C1 segment of cervical spinal cord (tissue), 14 donors: ENCODE measurements around the gene SF3A2.

ENCODE experiments used
- DNase-seq, 14 donors: peaks; one replicate each; lab custom pipeline; 2025; lab: John Stamatoyannopoulos, UW

The SF3A2 gene

DNA sequence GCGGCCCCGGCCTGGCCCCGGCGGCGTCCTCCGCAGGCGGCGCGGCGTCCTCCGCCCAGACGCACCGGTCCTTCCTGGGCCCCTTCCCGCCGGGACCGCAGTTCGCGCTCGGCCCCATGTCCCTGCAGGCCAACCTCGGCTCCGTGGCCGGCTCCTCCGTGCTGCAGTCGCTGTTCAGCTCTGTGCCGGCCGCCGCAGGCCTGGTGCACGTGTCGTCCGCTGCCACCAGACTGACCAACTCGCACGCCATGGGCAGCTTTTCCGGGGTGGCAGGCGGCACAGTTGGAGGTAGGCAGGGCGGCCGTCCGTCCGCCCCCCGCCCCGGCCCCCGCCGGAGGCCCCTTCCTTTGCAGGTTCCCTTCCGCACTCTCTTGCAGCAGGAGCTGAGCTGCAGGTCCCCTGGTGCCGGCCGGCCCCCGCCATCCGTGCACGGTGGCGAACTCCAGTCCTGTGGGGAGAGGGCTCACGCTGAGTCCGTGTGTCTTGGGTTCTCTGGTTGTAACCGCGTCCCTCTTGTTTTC lies 9.7 kb upstream of the SF3A2 start:
- DNase-seq, result no peak

DNA sequence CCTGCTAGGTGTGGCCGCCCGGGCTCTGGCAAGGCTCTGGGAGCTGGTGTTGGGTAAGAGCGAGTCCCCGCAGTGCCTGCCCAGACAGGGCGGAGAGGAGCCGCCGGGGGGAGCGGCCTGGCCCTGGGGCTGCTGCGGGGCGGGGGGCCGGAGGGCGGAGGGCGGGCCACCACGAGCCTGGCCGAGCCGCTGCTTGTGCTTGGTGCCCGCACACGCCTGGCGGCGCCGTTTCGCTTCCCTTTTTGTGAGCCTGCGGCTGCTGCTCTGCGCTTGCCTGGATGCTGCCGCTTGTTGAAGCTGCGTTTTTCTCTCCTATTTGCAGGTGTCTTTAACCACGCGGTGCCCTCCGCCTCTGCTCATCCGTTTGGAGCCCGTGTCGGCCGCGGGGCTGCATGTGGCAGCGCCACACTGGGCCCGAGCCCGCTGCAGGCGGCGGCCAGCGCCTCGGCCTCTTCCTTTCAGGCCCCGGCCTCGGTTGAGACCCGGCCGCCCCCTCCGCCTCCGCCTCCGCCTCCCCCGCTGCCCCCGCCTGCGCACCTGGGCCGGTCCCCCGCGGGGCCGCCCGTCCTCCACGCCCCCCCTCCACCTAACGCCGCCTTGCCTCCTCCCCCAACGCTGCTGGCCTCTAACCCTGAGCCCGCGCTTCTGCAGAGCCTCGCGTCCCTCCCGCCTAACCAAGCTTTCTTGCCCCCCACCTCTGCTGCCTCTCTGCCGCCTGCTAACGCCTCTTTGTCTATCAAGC lies 9.0 kb upstream of the SF3A2 start:
- DNase-seq, result peak in 4 of 14 donors; percentile 6 to 53 (median 25)

DNA sequence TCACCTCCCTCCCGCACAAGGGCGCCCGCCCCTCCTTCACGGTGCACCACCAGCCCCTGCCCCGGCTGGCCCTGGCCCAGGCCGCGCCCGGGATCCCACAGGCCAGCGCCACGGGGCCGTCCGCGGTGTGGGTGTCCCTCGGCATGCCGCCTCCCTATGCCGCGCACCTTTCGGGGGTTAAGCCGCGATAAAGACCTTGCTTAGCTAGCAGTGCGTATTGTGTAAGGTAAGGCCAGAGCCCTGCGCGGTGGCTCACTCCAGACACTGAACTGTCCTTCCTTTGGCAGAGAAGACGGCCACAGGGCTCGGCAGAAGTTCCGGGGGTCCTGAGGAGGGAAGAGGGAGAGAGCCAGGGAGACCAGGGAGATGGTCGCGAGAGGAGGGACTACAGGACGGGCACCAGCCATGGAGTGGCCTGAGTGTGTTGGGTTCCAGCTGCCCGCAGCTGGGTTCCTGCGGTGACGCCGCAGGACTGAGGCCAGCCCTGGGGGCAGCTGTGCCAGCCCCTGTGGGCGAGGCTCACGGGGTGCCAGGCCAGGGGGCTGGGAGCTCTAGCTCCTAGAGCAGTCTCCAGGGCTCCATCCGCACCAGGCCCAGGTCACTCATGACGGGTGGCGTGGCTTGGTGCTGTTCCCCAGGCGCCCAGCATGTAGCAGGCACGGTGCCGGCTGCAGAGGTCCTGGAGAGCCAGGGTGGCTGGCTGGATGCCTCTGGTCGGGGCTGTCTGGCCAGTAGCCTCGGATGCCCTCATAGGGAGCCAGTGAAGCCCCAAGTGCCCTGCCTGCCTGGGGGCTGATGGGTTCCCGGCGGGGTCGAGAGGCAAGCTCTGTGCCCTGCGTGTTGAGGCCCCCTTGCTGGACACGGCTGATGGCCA lies 8.2 kb upstream of the SF3A2 start:
- DNase-seq, result peak in 1 of 14 donors; percentile 9

DNA sequence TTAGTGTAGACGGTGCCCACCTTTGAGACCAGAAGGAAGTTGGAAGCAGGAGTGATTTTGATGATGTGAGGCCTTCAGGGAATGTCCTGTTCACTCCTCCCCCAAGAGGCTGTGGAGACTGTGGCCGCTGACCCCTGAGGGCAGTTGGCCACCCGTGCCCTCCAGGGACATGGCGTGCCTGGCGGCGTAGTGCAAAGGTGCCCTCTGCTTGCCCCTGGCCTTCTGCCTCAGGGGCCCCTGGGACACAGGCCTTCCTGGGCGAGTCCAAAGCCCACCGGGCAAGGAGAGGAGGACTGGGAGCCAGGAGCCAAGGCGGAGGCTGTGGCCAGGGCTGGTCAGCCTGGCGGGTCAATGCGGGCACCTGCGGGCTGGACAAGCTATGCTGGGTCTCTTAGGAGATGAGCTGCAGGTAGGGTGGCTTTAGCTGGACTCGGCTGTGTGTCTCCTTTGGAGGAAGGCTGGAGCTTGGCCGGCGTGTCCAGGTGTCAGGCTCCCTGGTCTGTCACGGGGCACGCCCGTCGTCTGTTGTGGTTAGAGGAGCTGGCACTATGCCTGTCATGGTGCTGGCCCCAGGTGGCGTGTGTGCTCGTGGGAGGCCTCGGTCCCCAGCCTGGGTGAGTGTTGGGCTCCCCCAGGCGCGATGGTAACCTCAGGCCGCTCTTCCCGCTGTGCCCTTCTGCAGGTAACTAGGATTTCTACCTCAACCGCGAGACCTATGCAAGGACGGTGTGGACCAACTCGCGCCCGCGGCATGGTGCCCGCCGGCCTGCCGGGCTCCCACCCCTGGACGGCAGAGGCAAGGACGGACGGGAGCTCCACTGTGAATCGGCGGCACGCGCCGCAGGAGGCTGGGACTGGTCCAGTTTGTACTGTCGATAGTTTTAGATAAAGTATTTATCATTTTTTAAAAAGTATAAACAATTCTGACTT lies 7.3 kb upstream of the SF3A2 start:
- no peak for DNase-seq

DNA sequence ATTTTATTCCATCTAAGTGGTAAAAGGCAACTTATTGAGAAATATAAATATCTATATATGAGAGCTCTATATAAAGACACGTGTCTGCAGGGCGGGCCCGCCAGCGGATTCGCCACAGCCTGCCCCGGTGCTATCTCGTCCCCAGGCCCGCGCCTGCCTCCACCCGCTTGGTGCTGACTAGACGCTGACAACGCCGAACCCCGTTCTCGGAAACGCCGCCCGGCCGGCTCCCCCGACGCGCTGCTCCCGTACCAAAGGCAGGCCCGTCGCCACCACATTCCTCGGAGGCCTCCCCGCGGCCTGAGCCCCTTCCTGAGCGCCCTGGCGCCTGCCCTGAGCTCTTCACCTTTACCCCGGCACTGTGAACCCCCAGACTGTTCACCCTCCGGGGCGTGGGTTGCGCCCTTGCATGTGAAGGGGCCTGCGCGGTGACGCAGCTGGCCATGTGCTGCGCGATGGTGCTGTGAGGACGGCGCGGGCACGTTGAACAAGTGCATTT lies 6.5 kb upstream of the SF3A2 start:
- DNase-seq, result no peak

DNA sequence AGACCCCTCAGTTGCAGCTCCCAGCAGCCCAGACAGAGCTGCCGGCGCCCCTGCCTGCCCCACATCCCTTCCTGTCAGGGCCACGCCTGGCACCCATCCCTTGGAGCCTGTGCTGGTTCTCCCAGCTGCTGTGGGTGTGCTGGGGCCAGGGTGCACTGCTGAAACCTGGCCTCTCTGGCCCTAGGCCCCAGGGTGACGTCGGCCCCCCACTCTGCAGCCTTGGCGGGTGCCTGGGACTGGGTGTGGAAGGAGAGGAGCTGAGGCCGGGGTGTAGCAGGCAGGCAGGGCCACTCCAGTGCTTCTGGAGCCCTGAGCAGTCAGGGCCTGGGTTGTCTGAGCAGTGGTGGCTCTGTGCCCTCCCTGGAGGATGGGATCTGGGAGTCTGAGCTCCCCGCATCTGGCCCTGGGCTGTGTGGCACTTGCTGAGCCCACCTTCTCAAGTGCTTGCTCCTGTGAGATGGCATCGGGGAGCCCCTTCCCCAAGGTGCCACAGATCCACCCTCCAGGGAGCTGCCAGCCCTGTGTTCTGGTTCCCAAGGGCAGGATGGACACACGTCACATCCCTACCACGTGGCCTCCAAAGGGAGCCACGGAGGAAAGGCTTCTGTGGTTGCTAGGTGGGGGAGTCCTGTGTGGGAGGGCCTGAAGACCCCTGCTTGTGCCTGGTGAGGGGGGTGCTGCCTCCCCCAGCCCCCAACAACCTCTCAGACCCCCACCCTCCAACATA lies 5.7 kb upstream of the SF3A2 start:
- DNase-seq, result no peak

DNA sequence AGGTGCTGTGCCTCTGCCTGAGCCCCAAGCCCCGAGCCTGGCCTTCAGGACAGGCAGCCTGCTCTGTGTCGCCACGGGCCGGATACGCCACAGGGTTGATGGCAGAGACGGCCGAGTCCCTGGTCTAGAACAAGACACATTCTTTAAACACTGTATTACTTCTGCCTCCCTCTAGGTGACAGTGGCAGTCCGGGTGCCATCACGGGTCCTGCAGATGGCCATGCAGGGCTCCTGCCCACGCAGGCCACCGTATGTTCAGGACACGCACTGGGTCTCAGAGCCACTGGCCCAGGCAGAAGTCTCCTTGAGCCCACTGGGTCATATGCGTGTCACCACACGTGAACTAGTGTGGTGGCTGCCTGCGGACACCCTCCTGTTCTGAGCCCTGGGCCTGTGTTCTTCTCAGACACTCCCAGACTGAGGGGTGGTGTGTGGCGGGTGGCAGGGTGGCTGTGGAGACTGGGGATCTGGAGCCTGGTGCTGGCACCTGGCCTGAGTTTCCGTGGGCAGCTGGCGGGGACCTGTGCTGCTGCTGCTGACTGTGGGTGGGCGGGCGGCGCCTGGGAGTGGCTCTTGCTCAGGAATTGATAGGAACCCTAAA lies 4.9 kb upstream of the SF3A2 start:
- peak in 1 of 14 donors; percentile 16 for DNase-seq

DNA sequence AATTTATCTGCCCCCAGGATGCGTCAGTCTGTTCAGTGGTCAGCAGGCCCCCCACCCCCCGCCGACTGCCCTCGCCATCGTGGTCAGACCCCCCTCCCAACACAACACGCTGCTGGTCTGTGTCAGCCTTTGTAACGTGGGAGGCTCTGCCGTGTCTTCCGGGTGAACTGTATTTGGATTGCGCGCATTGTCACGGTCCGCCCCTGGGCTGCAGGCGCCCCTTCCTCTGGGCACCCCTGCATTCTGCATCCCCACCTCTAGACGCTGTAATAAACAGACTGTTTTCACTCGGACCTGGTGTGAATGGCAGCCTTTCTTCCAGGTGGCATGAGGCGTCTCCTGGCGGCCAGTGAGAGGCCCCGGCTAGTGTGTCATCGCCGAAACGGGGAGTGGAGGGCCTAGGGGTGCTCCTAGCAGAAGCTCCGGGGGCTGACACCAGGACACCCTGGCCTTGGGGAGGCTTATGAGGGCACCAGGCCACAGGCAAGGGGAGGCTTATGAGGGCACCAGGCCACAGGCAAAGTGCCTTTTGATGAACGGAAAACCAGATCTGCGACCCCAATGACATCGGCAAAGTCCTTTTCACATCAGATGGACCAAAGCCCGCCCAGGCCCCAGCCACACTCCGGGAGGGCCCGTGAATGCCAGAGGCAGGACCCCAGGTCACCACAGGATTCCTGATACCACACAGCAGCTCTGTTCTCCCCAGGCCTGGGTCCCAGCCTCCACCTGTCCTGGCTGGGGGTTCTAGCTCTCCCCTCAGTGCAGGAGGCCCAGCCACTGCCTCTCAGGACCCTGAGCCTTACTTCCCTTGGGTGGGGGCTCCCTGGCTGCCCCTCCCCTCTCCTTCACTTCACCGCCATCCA lies 4.1 kb upstream of the SF3A2 start:
- DNase-seq, result no peak

DNA sequence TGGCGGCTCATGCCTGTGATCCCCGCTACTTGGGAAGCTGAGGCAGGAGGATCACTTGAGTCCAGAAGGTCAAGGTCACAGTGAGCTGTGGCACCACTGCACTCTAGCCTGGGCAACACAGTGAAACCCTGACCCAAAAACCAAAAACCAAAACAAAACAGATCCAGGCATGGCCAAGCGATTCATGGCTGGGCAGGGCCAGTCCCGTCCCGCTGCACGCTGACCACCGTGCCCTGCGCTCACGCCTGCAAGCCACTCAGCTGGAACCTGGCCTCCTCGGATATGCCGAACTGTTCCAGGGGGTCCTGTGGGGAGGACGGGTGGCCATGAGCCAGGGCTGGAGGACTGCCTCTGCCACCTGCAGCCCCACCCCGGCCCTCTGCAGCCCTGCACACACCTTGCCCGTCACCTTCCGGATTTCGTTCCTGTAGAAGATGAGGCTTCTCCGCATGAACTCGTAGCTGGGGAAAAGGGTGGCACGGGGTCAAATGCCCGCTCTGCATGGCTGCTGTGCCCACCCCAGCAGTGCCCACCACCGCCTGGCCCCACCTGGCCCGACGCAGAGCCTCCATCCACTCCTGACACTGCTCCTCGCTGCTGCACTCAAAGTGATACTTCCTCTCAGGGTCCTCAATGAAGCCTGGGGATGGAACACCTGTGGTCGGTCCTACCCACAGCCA lies 2.9 kb upstream of the SF3A2 start:
- DNase-seq, result no peak

DNA sequence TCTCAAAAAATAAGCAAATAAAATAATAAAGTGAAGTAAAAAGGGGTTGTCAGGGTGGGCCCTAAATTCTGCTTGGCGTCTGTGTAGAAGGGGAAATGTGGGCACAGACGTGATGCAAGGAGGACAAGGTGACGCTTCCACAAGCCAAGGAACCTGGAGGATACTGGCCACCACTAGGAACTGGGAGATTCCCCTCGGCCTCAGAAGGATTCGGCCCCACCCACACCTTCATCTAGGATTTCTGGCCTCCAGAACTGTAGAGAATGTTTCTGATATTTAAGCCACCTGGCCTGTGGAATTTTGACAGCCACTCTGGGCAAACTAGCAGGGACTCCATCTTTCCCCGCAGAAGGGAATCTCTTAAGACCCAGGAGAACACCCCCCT lies 1.6 kb upstream of the SF3A2 start:
- no peak for DNase-seq

DNA sequence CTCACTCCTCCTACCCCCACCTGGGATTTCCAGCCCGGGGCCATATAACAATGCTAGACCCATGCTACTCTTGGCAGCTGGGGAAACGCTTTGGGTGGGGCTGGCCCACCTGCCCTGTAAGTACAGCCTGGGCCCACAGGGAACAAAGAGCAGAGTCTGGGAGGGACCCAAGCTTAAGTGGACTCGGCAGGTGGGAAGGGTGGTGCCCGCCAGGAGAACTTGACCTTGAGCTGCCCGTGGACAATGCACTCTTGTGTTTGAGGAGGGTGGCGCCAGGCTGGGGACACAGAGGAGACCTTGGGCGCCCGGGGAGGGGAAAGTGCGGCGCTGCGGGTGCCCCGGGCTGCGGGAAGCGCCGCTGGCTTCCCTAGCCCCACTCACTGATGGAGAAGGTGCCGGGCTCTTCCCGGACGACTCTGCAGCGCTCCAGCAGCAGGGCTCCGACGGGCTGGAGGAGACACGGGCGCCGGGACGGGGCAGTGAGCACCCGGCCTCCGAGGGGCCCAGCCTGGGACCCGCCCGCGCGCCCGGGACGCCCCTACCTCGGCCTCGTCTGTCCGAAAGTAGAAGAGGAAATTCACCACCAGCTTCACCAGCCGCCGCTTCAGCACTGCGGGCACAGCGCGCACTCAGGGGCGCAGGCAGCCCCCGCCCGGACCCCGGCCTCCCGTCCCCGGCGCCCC lies 1.1 kb upstream of the SF3A2 start:
- peak in 3 of 14 donors; percentile 31 to 47 (median 34) for DNase-seq

DNA sequence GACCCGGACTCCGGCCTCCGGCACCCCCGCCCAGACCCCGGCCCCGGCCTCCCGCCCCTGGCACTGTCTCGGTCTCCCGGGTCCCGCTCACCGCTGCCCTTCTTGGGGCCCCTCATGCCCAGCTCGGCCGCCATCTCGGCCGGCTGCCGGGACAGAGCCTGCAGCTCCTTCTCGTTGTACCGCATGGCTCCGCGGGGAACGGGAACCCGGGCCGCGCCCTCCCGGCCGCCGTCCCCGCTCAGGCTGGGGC lies 635 bp upstream of the SF3A2 start:
- no peak for DNase-seq

DNA sequence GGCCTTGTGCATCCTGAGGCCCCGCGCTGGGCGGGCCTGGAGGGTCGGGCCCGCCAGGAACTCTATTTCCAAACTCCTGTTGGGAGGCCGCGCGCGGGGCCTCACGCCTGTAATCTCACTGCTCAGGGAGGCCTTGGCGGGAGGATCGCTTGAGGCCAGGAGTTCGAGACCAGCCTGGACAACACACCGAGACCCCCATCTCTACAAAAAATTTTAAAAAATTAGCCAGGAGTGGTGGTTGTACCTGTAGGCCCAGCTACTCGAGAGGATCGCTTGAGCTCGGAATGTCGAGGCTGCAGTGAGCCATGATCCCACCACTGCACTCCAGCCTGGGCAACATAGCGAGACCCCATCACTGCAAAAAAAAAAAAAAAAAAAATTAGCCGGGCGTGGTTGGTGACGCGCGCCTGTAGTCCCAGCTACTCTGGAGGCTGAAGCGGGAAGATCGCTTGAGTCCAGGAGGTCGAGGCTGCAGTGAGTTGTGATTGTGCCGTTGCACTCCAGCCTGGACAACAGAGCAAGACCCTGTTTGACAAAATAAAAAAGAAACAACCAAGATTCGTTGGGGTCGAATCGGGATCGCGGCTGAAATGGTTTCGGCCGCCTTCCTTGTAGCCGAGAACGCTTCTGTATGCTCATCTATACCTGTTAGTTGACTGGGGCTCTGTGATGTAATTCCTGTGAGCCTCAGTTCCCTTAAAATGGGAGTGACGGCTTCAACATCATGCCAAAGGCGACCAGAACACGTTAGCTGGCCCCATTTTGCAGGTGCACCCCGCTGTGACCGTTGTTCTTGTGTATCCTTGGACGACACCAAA lies 636 bp downstream of the SF3A2 start:
- no peak for DNase-seq

DNA sequence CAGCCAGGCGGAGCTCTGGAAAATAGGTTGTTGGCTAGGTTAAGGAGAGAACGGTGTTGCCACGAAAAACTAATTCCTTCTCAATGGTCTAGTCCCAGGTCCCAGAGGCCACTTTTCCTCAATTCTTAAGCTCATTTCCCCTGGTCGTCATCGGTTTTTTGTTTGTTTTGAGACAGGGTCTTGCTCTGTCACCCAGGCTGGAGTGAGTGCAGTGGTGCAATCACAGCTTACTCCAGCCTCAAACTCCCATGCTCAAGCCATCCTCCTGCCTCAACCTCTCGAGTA lies 1.2 kb downstream of the SF3A2 start:
- no peak for DNase-seq

DNA sequence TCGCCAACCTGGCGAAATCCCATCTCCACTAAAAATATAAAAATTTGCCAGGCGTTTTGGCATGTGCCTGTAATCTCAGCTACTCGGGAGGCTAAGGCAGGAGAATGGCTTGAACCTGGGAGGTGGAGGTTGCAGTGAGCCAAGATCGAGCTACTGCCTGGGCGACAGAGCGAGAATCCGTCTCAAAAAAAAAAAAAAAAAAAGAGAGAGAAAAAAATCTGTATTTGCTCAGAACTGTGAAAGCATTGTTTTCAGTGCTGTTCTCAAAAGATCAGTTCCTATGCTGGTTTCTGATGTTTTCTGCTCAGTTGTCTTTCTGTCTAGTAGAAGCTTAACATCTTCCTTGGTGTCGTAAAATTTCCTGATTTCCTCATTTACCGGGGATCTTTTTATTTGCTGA lies 2.5 kb downstream of the SF3A2 start:
- no peak for DNase-seq

DNA sequence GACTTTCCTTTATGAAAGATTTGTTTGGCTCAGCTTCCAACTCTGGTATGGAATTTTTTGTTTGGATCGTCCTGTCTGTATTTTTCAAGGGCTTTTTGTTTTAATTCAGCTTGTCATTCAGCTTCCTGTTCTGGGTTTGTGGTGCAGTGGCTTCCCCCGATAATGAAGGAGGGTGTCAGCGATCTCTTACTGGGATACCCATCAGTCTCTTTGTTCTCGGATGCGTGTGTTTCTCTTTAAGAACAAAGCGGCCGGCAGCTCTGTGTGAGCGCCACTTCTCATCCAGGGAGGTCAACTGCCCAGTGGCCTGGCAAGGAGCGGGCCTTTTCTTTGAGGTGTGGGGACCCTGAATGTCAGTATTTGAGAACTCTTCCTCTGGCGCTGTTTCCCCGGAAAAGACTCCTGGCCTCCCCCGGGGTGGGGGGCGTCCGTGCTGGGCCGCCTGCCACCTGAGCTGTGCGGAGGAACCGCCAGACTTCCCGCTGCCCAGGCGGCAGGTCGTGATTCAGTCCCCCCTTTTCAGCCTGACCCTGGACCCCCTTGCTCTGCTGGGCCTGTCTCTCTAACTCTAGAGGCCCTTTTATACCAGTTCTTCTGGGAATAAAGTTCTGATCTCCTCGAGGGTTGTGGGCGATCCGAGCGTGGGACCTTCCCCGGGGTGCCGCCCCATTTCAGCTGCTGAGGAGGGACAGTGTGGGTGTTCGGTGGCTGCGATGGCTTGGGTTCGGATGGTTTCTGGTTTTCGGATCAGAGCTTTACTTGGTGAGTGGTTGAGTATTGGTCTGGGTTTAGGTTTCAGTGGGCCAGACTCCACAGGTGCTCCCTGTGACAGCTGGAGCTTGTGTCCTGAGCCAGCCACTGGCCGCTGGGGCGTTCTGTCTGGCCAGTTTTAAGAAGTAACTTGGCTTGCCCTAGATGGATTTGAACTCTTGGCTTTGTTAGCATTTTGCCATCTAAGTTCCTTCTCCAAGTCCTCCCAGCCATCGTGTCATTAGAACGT lies 3.4 kb downstream of the SF3A2 start:
- DNase-seq, result peak in 4 of 14 donors; percentile 11 to 37 (median 15)
